Epithelial cell of esophagus (primary cell): ENCODE data around the gene TRAPPC3.

Experiments
- DNase-seq: peaks from one replicate; pipeline ENCODE4 v3.0.0; 2010; ENCODE audit warnings: low read depth
- H3K4me3 ChIP-seq: 2 replicates; pipeline ENCODE4 v1.5.1; 2011; ENCODE audit warnings: mild to moderate bottlenecking, low read length, control low read depth
- CTCF ChIP-seq: IDR thresholded peaks from 2 replicates; pipeline ENCODE4 v1.5.1; 2011; ENCODE audit warnings: low read depth, mild to moderate bottlenecking, low read length, control low read depth, inconsistent platforms; ENCODE audit not compliant: insufficient read depth; ENCODE audit errors: missing control alignments

Gene TRAPPC3

GRCh38 chr1:36123356-36123755 is 25.9 kb downstream of the TRAPPC3 start:
- no peak overlapping the region for H3K4me3 ChIP-seq
- no peak for TF ChIP-seq CTCF
- DNase-seq, result no peak

- TF ChIP-seq CTCF, result no peak
- H3K4me3 ChIP-seq, result no peak overlapping the region
- no peak for DNase-seq
These were observed 26.9 kb downstream of the TRAPPC3 start for GRCh38 chr1:36122062-36123030.

GRCh38 chr1:36119456-36119855 is 29.8 kb downstream of the TRAPPC3 start:
- no peak for TF ChIP-seq CTCF
- H3K4me3 ChIP-seq, result no peak overlapping the region
- no peak for DNase-seq

- no peak for TF ChIP-seq CTCF
- no peak overlapping the region for H3K4me3 ChIP-seq
- DNase-seq, result no peak
These were observed 30.7 kb downstream of the TRAPPC3 start for GRCh38 chr1:36118447-36119204.

- H3K4me3 ChIP-seq, result no peak overlapping the region
- no peak for DNase-seq
- no peak for TF ChIP-seq CTCF
These were observed 32.4 kb downstream of the TRAPPC3 start for GRCh38 chr1:36116901-36117300.

GRCh38 chr1:36115931-36116330 is 33.4 kb downstream of the TRAPPC3 start:
- DNase-seq, result peak; percentile 42
- TF ChIP-seq CTCF, result no peak
- H3K4me3 ChIP-seq, result no peak overlapping the region
